ENCODE results near the gene SP5. TPM values are rescaled to one million over a fixed set of nuclear protein-coding genes. Genes with fewer than 3 reads are reported as not detected.
"Not testable (repeated sequence)": the region's sequence is repeated elsewhere in the genome, so short reads cannot be mapped to it uniquely, and the experiment has no call there.

The SP5 gene
- total RNA-seq, 1 experiment from 2014 or later: 0.47 TPM

GRCh38 chr2:170723446-170723958, 8.4 kb downstream of the SP5 start:
- Histone ChIP-seq H3K36me3 (ENCODE audit: low read depth, low read length) (no peaks in the 10 kb centered on the region), H2AFZ (ENCODE audit: low read length) (no peak overlapping the region), H3K4me1 (ENCODE audit: insufficient read depth, low read length) (no peaks in the 10 kb centered on the region), H3K4me3 (ENCODE audit: low read length) (no peak overlapping the region), H3F3A (ENCODE audit: low read length, unreplicated experiment) (no peaks in the 10 kb centered on the region), H3K4me2 (ENCODE audit: low read length) (no peak overlapping the region), H3K9me3 (ENCODE audit: low read length) (no peaks in the 10 kb centered on the region), H3K27ac (ENCODE audit: low read length) (no peak overlapping the region), H3K9me2 (replicated peaks; ENCODE audit: low read length) (no peaks in the 10 kb centered on the region), H4K20me1 (ENCODE audit: low read length) (no peaks in the 10 kb centered on the region), H3K9ac (ENCODE audit: low read length) (no peak overlapping the region), H3K79me2 (ENCODE audit: low read length) (no peaks in the 10 kb centered on the region), H3K27me3 (ENCODE audit: low read length) (no peaks in the 10 kb centered on the region)
- DNase-seq (no peak), ATAC-seq (no peak)
- ChIA-PET POLR2A (ENCODE audit: unreplicated experiment) (no interaction called here), CTCF (no interaction called here)
- no TSS peak for BruUV-seq (replicated peaks)
- TF ChIP-seq EZH2 (IDR thresholded peaks at IDR 0.05; ENCODE audit: low read length, unreplicated experiment) (no peak), CTCF (conservative IDR thresholded peaks at IDR 0.05; ENCODE audit: low read depth, low read length) (no peak), EZH2phosphoT487 (IDR thresholded peaks at IDR 0.05; ENCODE audit: borderline replicate concordance, low read length) (no peak)
- intact Hi-C loops (cut with micrococcal nuclease): no loop called here

DNA sequence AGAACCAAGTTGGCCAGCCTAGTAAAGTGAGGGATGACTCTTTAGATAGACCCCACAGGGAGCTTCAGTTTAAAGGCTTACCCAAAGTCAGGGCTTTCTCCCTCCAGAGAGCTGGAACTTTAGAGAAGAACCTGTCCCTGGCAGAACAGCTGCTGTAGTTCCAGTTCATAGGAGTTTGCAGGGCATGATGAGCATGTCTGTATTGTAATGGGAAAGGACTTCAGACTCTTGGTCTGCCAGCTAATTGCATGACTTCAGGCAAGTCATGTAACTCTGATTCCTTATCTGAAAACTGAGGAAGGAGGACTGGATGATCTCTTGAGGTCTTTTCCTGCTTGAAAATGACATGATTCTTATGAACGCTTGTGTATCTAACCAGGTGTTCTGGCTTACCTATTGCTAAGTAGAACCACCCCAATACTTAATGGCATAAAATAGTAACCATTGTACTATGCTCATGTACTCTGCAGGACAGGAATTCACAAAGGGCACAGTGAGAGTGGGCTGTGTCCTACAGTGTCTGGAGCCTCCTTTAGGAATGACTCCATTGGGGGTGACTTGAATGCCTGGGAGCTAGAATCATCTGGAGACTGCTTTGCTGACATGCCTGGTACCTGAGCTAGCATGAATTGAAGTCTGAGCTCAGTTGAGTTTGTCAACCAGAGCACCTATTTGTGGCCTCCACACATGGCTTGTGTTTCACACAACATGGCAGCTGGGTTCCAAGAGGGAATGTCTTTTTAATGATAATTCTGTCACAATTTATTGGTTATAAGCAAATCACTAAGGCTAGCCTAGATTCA, 18.9 kb downstream of the SP5 start:
- Histone ChIP-seq H2AFZ (ENCODE audit: low read length) (no peak overlapping the region), H3K9me2 (replicated peaks; ENCODE audit: low read length) (no peaks in the 10 kb centered on the region), H3K9me3 (ENCODE audit: low read length) (no peaks in the 10 kb centered on the region), H3K4me1 (ENCODE audit: insufficient read depth, low read length) (peaks cover 16% of the 10 kb centered on the region), H3K27me3 (ENCODE audit: low read length) (no peaks in the 10 kb centered on the region), H4K20me1 (ENCODE audit: low read length) (no peaks in the 10 kb centered on the region), H3K36me3 (ENCODE audit: low read depth, low read length) (no peaks in the 10 kb centered on the region), H3K79me2 (ENCODE audit: low read length) (no peaks in the 10 kb centered on the region), H3K4me3 (ENCODE audit: low read length) (no peak overlapping the region), H3K9ac (ENCODE audit: low read length) (no peak overlapping the region), H3K4me2 (ENCODE audit: low read length) (no peak overlapping the region), H3F3A (ENCODE audit: low read length, unreplicated experiment) (peaks cover 4% of the 10 kb centered on the region), H3K27ac (ENCODE audit: low read length) (no peak overlapping the region)
- DNase-seq (no peak), ATAC-seq (no peak)
- TF ChIP-seq EZH2phosphoT487 (IDR thresholded peaks at IDR 0.05; ENCODE audit: borderline replicate concordance, low read length) (no peak), EZH2 (IDR thresholded peaks at IDR 0.05; ENCODE audit: low read length, unreplicated experiment) (no peak), CTCF (conservative IDR thresholded peaks at IDR 0.05; ENCODE audit: low read depth, low read length) (no peak)
- ChIA-PET CTCF (no interaction called here), POLR2A (ENCODE audit: unreplicated experiment) (interaction anchor here (0.6 kb wide), 1 partner anchor 249 kb away, joined by 3 read pairs; no protein-coding TSS in a partner anchor)
- intact Hi-C loops (cut with micrococcal nuclease): loop anchor here (10.0 kb wide), 1 partner anchor 359 kb away; no protein-coding TSS in a partner anchor
- no TSS peak for BruUV-seq (replicated peaks)

- H3K27ac ChIP-seq (ENCODE audit: low read length); H2AFZ ChIP-seq (ENCODE audit: low read length); H3K4me3 ChIP-seq (ENCODE audit: low read length); ATAC-seq; H3K9me3 ChIP-seq (ENCODE audit: low read length); H3K9me2 ChIP-seq (replicated peaks; ENCODE audit: low read length); H3K9ac ChIP-seq (ENCODE audit: low read length); H3K36me3 ChIP-seq (ENCODE audit: low read depth, low read length); POLR2A ChIA-PET (ENCODE audit: unreplicated experiment); DNase-seq; H3K4me2 ChIP-seq (ENCODE audit: low read length); H4K20me1 ChIP-seq (ENCODE audit: low read length); H3K79me2 ChIP-seq (ENCODE audit: low read length); BruUV-seq (replicated peaks); H3F3A ChIP-seq (ENCODE audit: low read length, unreplicated experiment); CTCF ChIA-PET; H3K27me3 ChIP-seq (ENCODE audit: low read length): not testable (repeated sequence)
- H3K4me1 ChIP-seq (ENCODE audit: insufficient read depth, low read length): peaks cover 21% of the 10 kb centered on the region
- intact Hi-C loops (cut with micrococcal nuclease): loop anchor here (10.0 kb wide), 1 partner anchor 360 kb away; no protein-coding TSS in a partner anchor
Measured at GRCh38 chr2:170734601-170735000, 19.5 kb downstream of the SP5 start.
